Ovary (tissue), 9 donors: ENCODE measurements around the gene TSPAN2. TPM values are rescaled to one million over a fixed set of nuclear protein-coding genes. Genes with fewer than 3 reads are reported as not detected.

ENCODE experiments used
- DNase-seq, 5 donors: peaks; one replicate each; pipeline ENCODE4 v3.0.0-alpha.2; 2019 to 2020
- H3K27ac ChIP-seq, 2 donors: fragments of 200-600 bp; one replicate each; pipeline versions ENCODE4 v1.5.1 to v1.8.0; 2019 to 2022
- H3K27me3 ChIP-seq: fragments of 200-600 bp; one replicate; pipeline ENCODE4 v1.8.0; 2022
- H3K36me3 ChIP-seq: fragments of 200-600 bp; sonication (generic); one replicate; pipeline ENCODE4 v1.5.1; 2019
- H3K4me1 ChIP-seq: one replicate; pipeline ENCODE4 v1.8.1; 2013; ENCODE audit warnings: mild to moderate bottlenecking, moderate library complexity; ENCODE audit not compliant: insufficient read depth
- H3K4me3 ChIP-seq: fragments of 200-600 bp; sonication (generic); one replicate; pipeline ENCODE4 v1.5.1; 2017
- H3K9me3 ChIP-seq, 2 donors: fragments of 200-600 bp in 1 of 2; sonication (generic) in 1 of 2; one replicate each; pipeline versions ENCODE4 v1.5.1 to v1.8.1; 2013 to 2019; ENCODE audit warnings: mild to moderate bottlenecking in 1 of 2, moderate library complexity in 1 of 2
- CTCF ChIP-seq, 3 donors: fragments of 450-650 bp in 2 of 3; fragments of 200-600 bp in 1 of 3; IDR thresholded peaks; one replicate each; pipeline versions ENCODE4 v1.5.1 to v1.8.0; 2016 to 2022; ENCODE audit warnings: antibody characterized with exemption in 3 of 3, mild to moderate bottlenecking in 1 of 3
- EP300 ChIP-seq: sonication (generic); formaldehyde crosslinking; IDR thresholded peaks from one replicate; pipeline ENCODE4 v1.6.1; 2017; ENCODE audit warnings: antibody characterized with exemption
- POLR2A ChIP-seq: fragments of 450-650 bp; IDR thresholded peaks from one replicate; pipeline ENCODE4 v1.6.1; 2017; ENCODE audit warnings: antibody characterized with exemption, mild to moderate bottlenecking, moderate library complexity
- WGBS, 3 donors: extraction: QIAGEN DNeasy Blood & Tissue Kit in 1 of 3; methylation state at CpG; one replicate each; pipeline versions ENCODE4 v1.1.5 to v1.1.7; 2013 to 2017; 5-methylcytosine and 5-hydroxymethylcytosine counted together
- intact Hi-C, 4 donors: fragments of 100-400 bp; cut with DNase I; formaldehyde crosslinking; loops; one replicate each; pipeline versions ENCODE4 v1.11.0 to v1.15.1; 2022 to 2023
- polyA plus RNA-seq, 2 donors: library from polyadenylated mRNA; stranded (reverse); fragments of 200-250 nt in 1 of 2; fragments of 350-450 nt in 1 of 2; fragmentation: Illumina TruSeq in 1 of 2; extraction: RNeasy Lipid Tissue Mini Kit (QIAGEN cat#74804) in 1 of 2; gene quantifications; one replicate each; pipeline ENCODE4 v1.2.3, GENCODE V29; 2013 to 2014
- total RNA-seq, 7 donors: library from RNA; depleted of rRNA in 2 of 7; stranded (reverse); fragments of >200 nt in 2 of 7; fragmentation: NEBNext Ultra II Directional in 3 of 7; extraction: Animal tissue kit (Norgen Biotek cat#: 25700) in 3 of 7; gene quantifications; one replicate each; pipeline versions ENCODE4 v1.1.0 to v1.2.4, GENCODE V29; 2016 to 2023
- donor health status: DM: no; HTN: no; CAD: no; lungs with moderate emphysema.
- donor health status: DM: no; HTN: no; CAD: no.
- donor health status: Bipolar disorder and iron deficiency.
- donor health status: DM: yes; HTN: yes; CAD: no.
- donor health status: DM: no; HTN: no; CAD: no.
- donor health status: DM: yes; HTN: yes; CAD: no.

TSPAN2 gene
- total and polyA plus RNA-seq, 9 donors = 1.7 to 21.4 (median 4.1) TPM

GRCh38 chr1:115071012-115071664, 18.2 kb downstream of the TSPAN2 start:
- no peaks in the 10 kb centered on the region for H3K27me3 ChIP-seq
- no peak overlapping the region for H3K27ac ChIP-seq
- TF ChIP-seq EP300 (no peak), POLR2A (no peak), CTCF (IDR thresholded peaks at IDR 0.05) (no peak)
- no peaks in the 10 kb centered on the region for H3K36me3 ChIP-seq
- H3K4me1 ChIP-seq = no peaks in the 10 kb centered on the region
- no peaks in the 10 kb centered on the region for H3K9me3 ChIP-seq
- intact Hi-C loops = no loop called here
- 88 to 90% (median 90%) methylated on average over 6 of the region's 6 CpGs for WGBS, 3 donors
- H3K4me3 ChIP-seq = no peak overlapping the region
- no peak for DNase-seq

GRCh38 chr1:115069659-115070308, 19.5 kb downstream of the TSPAN2 start:
- DNase-seq = no peak
- intact Hi-C loops = no loop called here
- WGBS, 3 donors = 72 to 78% (median 76%) methylated on average over 7 of the region's 7 CpGs
- H3K9me3 ChIP-seq = no peaks in the 10 kb centered on the region
- no peak overlapping the region for H3K27ac ChIP-seq
- no peaks in the 10 kb centered on the region for H3K4me1 ChIP-seq
- no peaks in the 10 kb centered on the region for H3K36me3 ChIP-seq
- H3K4me3 ChIP-seq = no peak overlapping the region
- H3K27me3 ChIP-seq = no peaks in the 10 kb centered on the region
- no peak for TF ChIP-seq CTCF (IDR thresholded peaks at IDR 0.05)
- no peak for TF ChIP-seq EP300
- TF ChIP-seq POLR2A = no peak

GRCh38 chr1:115068826-115069585, 20.3 kb downstream of the TSPAN2 start:
- no peaks in the 10 kb centered on the region for H3K27me3 ChIP-seq
- H3K9me3 ChIP-seq = no peaks in the 10 kb centered on the region
- no peak overlapping the region for H3K4me3 ChIP-seq
- DNase-seq = no peak
- whole genome bisulfite sequencing, 3 donors = 71 to 86% (median 80%) methylated on average over 12 of the region's 12 CpGs
- H3K36me3 ChIP-seq = no peaks in the 10 kb centered on the region
- TF ChIP-seq CTCF (IDR thresholded peaks at IDR 0.05) (no peak), POLR2A (no peak), EP300 (no peak)
- H3K4me1 ChIP-seq = no peaks in the 10 kb centered on the region
- H3K27ac ChIP-seq = no peak overlapping the region
- intact Hi-C loops = no loop called here

GRCh38 chr1:115067161-115067859, 22.0 kb downstream of the TSPAN2 start:
- Histone ChIP-seq H3K27me3 (no peaks in the 10 kb centered on the region), H3K27ac (no peak overlapping the region), H3K4me3 (no peak overlapping the region), H3K36me3 (no peaks in the 10 kb centered on the region), H3K4me1 (no peaks in the 10 kb centered on the region), H3K9me3 (no peaks in the 10 kb centered on the region)
- DNase-seq = no peak
- 47 to 62% (median 51%) methylated on average over 8 of the region's 8 CpGs for WGBS, 3 donors
- TF ChIP-seq CTCF (IDR thresholded peaks at IDR 0.05) (no peak), POLR2A (no peak), EP300 (no peak)
- intact Hi-C loops = no loop called here
